ENCODE results near the gene STARD4. TPM values are rescaled to one million over a fixed set of nuclear protein-coding genes. Genes with fewer than 3 reads are reported as not detected.

STARD4 gene
- total RNA-seq, 2 donors from 2014 or later, result 6.0 to 10.9 TPM

- Histone ChIP-seq H3K36me3 (replicated peaks in 1 of 2; ENCODE audit: insufficient read depth in 1 of 2, low read depth in 2 of 2) (no peaks in the 10 kb centered on the region), H3K9me3 (no peaks in the 10 kb centered on the region), H3K27me3 (no peaks in the 10 kb centered on the region), H3K27ac (no peak overlapping the region), H3K4me3 (no peak overlapping the region), H3K4me1 (no peaks in the 10 kb centered on the region)
- DNase-seq (no peak), ATAC-seq (no peak)
- intact Hi-C loops (cut with DNase I), result no loop called here
- no peak for TF ChIP-seq POLR2A (IDR thresholded peaks at IDR 0.05)
- TF ChIP-seq CTCF (IDR thresholded peaks at IDR 0.05), result no peak
These were observed 24.0 kb downstream of the STARD4 start for GRCh38 chr5:111488353-111488752.

GRCh38 chr5:111486926-111487325 is 25.4 kb downstream of the STARD4 start:
- intact Hi-C loops (cut with DNase I), result no loop called here
- no peak for DNase-seq
- Histone ChIP-seq H3K9me3 (no peaks in the 10 kb centered on the region), H3K27me3 (no peaks in the 10 kb centered on the region), H3K4me1 (no peaks in the 10 kb centered on the region), H3K27ac (no peak overlapping the region), H3K4me3 (no peak overlapping the region), H3K36me3 (replicated peaks in 1 of 2; ENCODE audit: insufficient read depth in 1 of 2, low read depth in 2 of 2) (no peaks in the 10 kb centered on the region)
- no peak for TF ChIP-seq CTCF (IDR thresholded peaks at IDR 0.05)
- no peak for TF ChIP-seq POLR2A (IDR thresholded peaks at IDR 0.05)
- ATAC-seq, result no peak

GRCh38 chr5:111486055-111486454 is 26.3 kb downstream of the STARD4 start:
- no peak overlapping the region for H3K27ac ChIP-seq
- intact Hi-C loops (cut with DNase I), result no loop called here
- no peak for TF ChIP-seq CTCF (IDR thresholded peaks at IDR 0.05)
- no peak for TF ChIP-seq POLR2A (IDR thresholded peaks at IDR 0.05)
- no peaks in the 10 kb centered on the region for H3K27me3 ChIP-seq
- ATAC-seq (no peak), DNase-seq (no peak)
- 69 to 73% methylated on average over 2 of the region's 2 CpGs for whole genome bisulfite sequencing, 2 donors
- H3K4me1 ChIP-seq, result no peaks in the 10 kb centered on the region
- no peaks in the 10 kb centered on the region for H3K36me3 ChIP-seq (replicated peaks in 1 of 2; ENCODE audit: insufficient read depth in 1 of 2, low read depth in 2 of 2)
- no peaks in the 10 kb centered on the region for H3K9me3 ChIP-seq
- H3K4me3 ChIP-seq, result no peak overlapping the region

- Histone ChIP-seq H3K36me3 (replicated peaks in 1 of 2; ENCODE audit: insufficient read depth in 1 of 2, low read depth in 2 of 2) (no peaks in the 10 kb centered on the region), H3K27me3 (no peaks in the 10 kb centered on the region), H3K4me1 (no peaks in the 10 kb centered on the region), H3K4me3 (no peak overlapping the region), H3K9me3 (no peaks in the 10 kb centered on the region), H3K27ac (no peak overlapping the region)
- intact Hi-C loops (cut with DNase I), result no loop called here
- WGBS, 2 donors, result 46 to 55% methylated on average over 4 of the region's 4 CpGs
- ATAC-seq (no peak), DNase-seq (no peak)
- TF ChIP-seq CTCF (IDR thresholded peaks at IDR 0.05) (no peak), POLR2A (IDR thresholded peaks at IDR 0.05) (no peak)
These were observed 32.0 kb downstream of the STARD4 start for GRCh38 chr5:111480346-111480745.

DNA sequence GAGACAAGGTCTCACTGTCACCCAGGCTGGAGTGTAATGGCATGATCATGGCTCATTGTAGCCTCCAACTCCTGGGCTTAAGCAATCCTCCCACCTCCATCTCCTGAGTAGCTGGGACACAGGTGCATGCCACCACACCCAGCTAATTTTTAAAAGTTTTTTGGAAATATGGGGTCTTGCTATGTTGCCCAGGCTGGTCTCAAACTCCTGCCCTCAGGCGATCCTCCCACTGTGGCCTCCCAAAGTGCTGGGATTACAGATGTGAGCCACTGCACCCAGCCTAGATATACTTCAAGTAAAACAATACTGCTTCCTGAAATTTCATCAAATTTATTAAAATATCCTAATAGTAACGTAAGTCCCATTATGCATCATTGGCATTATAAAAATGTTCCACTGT is 33.4 kb downstream of the STARD4 start:
- Histone ChIP-seq H3K36me3 (replicated peaks in 1 of 2; ENCODE audit: insufficient read depth in 1 of 2, low read depth in 2 of 2) (no peaks in the 10 kb centered on the region), H3K4me3 (no peak overlapping the region), H3K9me3 (no peaks in the 10 kb centered on the region), H3K27me3 (no peaks in the 10 kb centered on the region), H3K4me1 (no peaks in the 10 kb centered on the region), H3K27ac (no peak overlapping the region)
- TF ChIP-seq POLR2A (IDR thresholded peaks at IDR 0.05) (no peak), CTCF (IDR thresholded peaks at IDR 0.05) (no peak)
- DNase-seq (no peak), ATAC-seq (no peak)
- intact Hi-C loops (cut with DNase I), result no loop called here
- WGBS, 2 donors, result 87 to 92% methylated on average over 2 of the region's 2 CpGs

Measured in body of pancreas (tissue), 4 donors.